Measurements from ENCODE around the gene FAM50B.

FAM50B gene

GRCh38 chr6:3898265-3898994 is 49.3 kb downstream of the FAM50B start:
- no peak for FAIRE-seq

GRCh38 chr6:3899061-3899460 is 49.9 kb downstream of the FAM50B start:
- no peak for FAIRE-seq

GRCh38 chr6:3899970-3900439 is 50.8 kb downstream of the FAM50B start:
- FAIRE-seq, result no peak

Data from endometrium (tissue), 2 donors.